SK-N-DZ (cell line): ENCODE measurements around the gene ITGBL1.
A peak's percentile ranks its signal among the peaks of the same experiment; 100 is the strongest.

ENCODE experiments used
- DNase-seq: peaks from one replicate; pipeline ENCODE4 v3.0.0-alpha.2; 2015; ENCODE audit warnings: low spot score

The ITGBL1 gene

GRCh38 chr13:101697745-101698144 lies 245.3 kb downstream of the ITGBL1 start:
- no peak for DNase-seq

DNA sequence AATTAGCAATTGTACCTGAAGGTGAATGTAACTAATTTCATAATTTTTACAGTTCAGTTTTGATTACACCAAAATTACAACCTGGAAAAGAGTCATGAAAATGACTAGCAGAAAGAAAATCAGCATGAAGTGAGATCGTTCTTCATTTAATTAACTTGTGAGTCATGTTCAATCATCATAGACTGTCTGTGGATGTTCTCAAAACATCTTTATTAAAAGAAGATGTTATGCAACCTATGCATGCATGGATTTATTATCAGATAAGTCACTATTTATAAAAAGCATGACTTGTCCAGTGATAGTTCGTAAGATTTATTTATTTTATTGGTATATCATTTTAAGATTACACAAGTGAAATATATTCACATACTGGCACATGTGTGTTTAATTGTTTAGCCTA lies 245.9 kb downstream of the ITGBL1 start:
- DNase-seq: peak; percentile 6

- DNase-seq: no peak
Observed at GRCh38 chr13:101700598-101700997, 248.1 kb downstream of the ITGBL1 start.

DNA sequence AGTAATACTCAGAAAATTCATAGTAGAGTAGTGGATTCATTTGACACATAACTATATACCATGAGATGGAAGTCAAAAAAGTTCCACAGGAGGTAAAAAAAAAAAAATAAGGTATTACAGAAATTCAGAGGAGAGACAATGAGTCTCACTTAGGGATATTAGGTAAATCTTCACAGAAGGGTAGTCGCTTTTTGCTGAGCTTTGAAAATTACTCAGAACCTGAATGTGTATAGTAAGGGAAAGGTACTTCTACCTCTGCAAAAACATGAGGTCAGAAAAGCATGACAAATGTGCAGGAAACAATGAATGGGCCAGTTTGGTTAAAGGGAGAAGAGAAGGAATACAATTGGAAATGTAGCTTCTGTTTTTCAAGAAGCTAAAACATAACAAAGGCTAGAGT lies 250.6 kb downstream of the ITGBL1 start:
- DNase-seq: no peak

- peak; percentile 59 for DNase-seq
Observed at GRCh38 chr13:101703838-101704237, 251.4 kb downstream of the ITGBL1 start.

GRCh38 chr13:101706651-101707050 lies 254.2 kb downstream of the ITGBL1 start:
- no peak for DNase-seq

GRCh38 chr13:101707659-101708058 lies 255.2 kb downstream of the ITGBL1 start:
- no peak for DNase-seq

DNA sequence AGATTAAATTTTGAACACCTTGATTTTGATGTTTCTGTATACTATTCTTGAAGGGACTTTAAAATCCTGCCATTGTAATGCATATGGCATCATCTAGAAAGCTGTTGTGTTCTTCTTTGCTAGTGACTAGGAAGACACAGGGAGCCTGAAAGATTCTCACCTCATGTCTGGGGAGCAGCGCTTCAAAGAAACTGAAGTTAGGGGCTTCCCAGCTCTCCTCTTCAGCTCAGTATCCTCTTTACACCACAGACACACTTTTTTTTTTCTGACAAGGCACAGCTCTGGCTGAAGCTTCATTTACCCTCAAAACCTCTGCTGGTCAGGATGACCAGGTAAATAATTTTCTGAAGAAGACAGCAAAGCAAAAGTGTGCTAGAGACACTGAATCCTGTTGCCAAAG lies 255.6 kb downstream of the ITGBL1 start:
- DNase-seq: no peak

- DNase-seq: no peak
Observed at GRCh38 chr13:101709952-101710351, 257.5 kb downstream of the ITGBL1 start.

- no peak for DNase-seq
Observed at GRCh38 chr13:101711307-101712025, 259.0 kb downstream of the ITGBL1 start.

- no peak for DNase-seq
Observed at GRCh38 chr13:101712026-101712348, 259.5 kb downstream of the ITGBL1 start.

- DNase-seq: no peak
Observed at GRCh38 chr13:101714195-101714594, 261.7 kb downstream of the ITGBL1 start.

DNA sequence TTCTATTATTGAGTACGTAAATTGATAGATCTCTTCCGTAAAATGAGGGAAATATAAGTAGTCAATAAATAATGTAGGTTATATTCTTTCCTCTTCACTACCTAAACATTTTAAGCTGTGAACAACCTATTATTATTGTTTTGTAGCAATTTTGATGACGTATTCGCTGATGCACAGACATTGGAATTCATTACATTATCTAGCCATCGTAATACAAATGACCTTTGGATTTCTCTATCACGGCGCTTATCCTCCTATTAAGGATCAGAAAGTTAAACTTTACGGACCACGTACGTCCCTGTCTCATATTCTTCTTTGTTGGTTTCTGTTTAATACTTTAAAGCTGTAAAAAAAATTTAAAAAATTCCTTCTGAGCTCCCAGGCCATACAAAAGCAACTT lies 264.9 kb downstream of the ITGBL1 start:
- DNase-seq: no peak

DNA sequence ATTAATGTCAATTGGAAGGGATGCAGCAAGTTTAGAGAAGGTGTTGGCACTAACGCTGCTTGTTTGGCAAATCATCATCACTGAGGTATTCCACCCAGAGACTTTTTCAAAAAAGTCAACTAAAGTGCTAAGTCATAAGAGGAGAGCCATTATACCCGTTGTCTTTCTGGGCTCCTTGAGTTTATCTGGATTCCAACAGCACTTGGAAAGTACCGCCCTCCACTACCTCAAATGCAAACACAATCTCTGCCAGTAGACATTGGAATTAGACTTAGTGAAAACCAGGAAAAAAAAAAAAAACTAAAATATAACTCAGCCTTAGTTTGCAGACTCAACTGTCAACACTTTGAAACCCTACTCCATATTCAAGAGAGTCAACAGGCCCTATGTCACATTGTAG lies 266.0 kb downstream of the ITGBL1 start:
- DNase-seq: no peak

DNA sequence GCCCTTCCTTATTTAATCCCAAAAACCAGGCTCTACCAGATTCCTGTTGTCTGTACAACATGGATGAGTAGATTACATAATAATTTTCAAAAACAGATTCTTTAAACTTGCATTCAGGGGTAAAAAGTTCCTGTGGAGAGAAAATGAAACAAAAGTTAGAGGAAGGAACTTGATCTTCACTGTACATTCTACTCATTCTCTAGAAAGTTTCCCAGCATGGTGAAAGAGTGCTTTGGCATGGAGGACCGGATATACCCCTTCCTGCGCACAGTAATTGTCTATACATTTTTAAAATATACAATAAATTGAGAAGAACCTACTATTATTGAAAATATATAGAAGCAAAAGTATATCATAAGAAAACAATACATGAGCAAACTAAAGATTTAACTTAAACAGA lies 274.2 kb downstream of the ITGBL1 start:
- DNase-seq: no peak

- no peak for DNase-seq
Observed at GRCh38 chr13:101727118-101727517, 274.6 kb downstream of the ITGBL1 start.

- DNase-seq: no peak
Observed at GRCh38 chr13:101728021-101728420, 275.5 kb downstream of the ITGBL1 start.

- DNase-seq: no peak
Observed at GRCh38 chr13:101728615-101729014, 276.1 kb downstream of the ITGBL1 start.

GRCh38 chr13:101730420-101731000 lies 278.0 kb downstream of the ITGBL1 start:
- no peak for DNase-seq

DNA sequence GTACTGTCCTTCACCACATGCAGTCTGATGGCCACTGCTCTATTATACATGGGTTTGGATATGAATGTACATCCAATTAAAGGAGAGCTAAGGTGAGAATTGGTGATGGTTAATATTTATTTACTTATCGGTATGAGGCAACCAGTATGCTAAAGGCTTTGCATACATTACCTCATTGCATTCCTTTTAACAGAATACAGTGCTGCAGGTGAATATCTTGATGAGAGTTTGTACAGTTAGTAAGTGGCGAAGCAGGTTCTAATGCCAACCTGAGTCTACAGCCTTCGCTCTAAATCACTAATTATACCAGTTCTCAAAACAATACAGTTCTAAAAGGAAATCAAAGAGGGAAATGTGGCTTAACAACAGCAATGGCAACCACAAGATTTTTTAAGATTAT lies 284.1 kb downstream of the ITGBL1 start:
- no peak for DNase-seq

GRCh38 chr13:101738336-101738735 lies 285.9 kb downstream of the ITGBL1 start:
- DNase-seq: no peak

GRCh38 chr13:101739382-101740178 lies 287.1 kb downstream of the ITGBL1 start:
- no peak for DNase-seq

DNA sequence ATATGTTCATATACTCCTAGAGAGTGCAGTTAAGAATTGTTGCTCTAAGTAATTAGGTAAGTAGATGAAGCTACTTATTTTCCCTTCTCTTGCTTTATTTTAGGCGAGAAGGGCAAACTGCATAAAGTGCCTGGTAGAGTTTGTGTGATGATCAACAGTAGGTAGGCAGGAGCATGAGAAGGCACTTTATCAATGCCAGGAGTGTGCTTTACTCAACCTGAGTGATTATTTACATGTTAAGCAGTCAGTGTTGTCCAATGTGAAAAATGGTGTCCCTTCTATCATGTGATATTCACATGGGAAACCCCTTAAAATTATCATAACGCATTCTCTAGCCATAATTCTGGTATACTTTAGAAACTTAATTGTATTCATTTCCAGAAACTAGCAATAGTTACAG lies 294.0 kb downstream of the ITGBL1 start:
- DNase-seq: no peak
